MM.1S (cell line): ENCODE measurements around the gene ATP9A.
"Not testable (repeated sequence)": the region's sequence is repeated elsewhere in the genome, so short reads cannot be mapped to it uniquely, and the experiment has no call there.

Experiments used
- DNase-seq: peaks from one replicate; pipeline ENCODE4 v3.0.0-alpha.2; 2015
- H2AFZ ChIP-seq: fragments of 300-600 bp; sonication (generic); 2 replicates; pipeline ENCODE4 v1.6.0; 2016; ENCODE audit warnings: antibody characterized with exemption, low read length
- H3F3A ChIP-seq: fragments of 300-600 bp; sonication (generic); 2 replicates; pipeline ENCODE4 v1.6.1; 2016; ENCODE audit warnings: mild to moderate bottlenecking, antibody characterized with exemption, low read length, moderate library complexity, mixed read lengths; ENCODE audit not compliant: insufficient read depth
- H3K27ac ChIP-seq: fragments of 300-600 bp; sonication (generic); 2 replicates; pipeline ENCODE4 v1.5.1; 2016; ENCODE audit warnings: mild to moderate bottlenecking, low read length
- H3K27me3 ChIP-seq: fragments of 300-600 bp; sonication (generic); replicated peaks from 2 replicates; pipeline ENCODE4 v1.6.0; 2016; ENCODE audit warnings: low read length; ENCODE audit not compliant: insufficient read depth
- H3K36me3 ChIP-seq: fragments of 300-600 bp; sonication (generic); replicated peaks from 2 replicates; pipeline ENCODE4 v1.6.1; 2016; ENCODE audit warnings: mild to moderate bottlenecking, low read length, mixed read lengths; ENCODE audit not compliant: insufficient read depth
- H3K4me1 ChIP-seq: fragments of 300-600 bp; sonication (generic); 2 replicates; pipeline ENCODE4 v1.6.1; 2016; ENCODE audit warnings: low read length, mixed read lengths
- H3K4me2 ChIP-seq: fragments of 300-600 bp; sonication (generic); 2 replicates; pipeline ENCODE4 v1.6.0; 2016; ENCODE audit warnings: low read depth, low read length
- H3K4me3 ChIP-seq: fragments of 300-600 bp; sonication (generic); 2 replicates; pipeline ENCODE4 v1.5.1; 2016; ENCODE audit warnings: low read length, mixed read lengths
- H3K79me2 ChIP-seq: fragments of 300-600 bp; sonication (generic); 2 replicates; pipeline ENCODE4 v1.6.1; 2016; ENCODE audit warnings: mixed run types, low read length, mixed read lengths
- H3K9ac ChIP-seq: fragments of 300-600 bp; sonication (generic); 2 replicates; pipeline ENCODE4 v1.6.1; 2016; ENCODE audit warnings: low read length, mixed read lengths
- H3K9me2 ChIP-seq: fragments of 300-600 bp; sonication (generic); replicated peaks from 2 replicates; pipeline ENCODE4 v1.6.1; 2016; ENCODE audit warnings: mild to moderate bottlenecking, low read length, mixed read lengths; ENCODE audit not compliant: insufficient read depth
- H3K9me3 ChIP-seq: fragments of 300-600 bp; sonication (generic); replicated peaks from 2 replicates; pipeline ENCODE4 v1.6.1; 2016; ENCODE audit warnings: mild to moderate bottlenecking, low read length, mixed read lengths; ENCODE audit not compliant: insufficient read depth
- H4K20me1 ChIP-seq: fragments of 300-600 bp; sonication (generic); 2 replicates; pipeline ENCODE4 v1.6.1; 2016; ENCODE audit warnings: mild to moderate bottlenecking, low read length, moderate library complexity, mixed read lengths; ENCODE audit not compliant: insufficient read depth
- CTCF ChIP-seq: fragments of 300-600 bp; sonication (generic); IDR thresholded peaks from 2 replicates; pipeline ENCODE4 v1.5.1; 2016; ENCODE audit warnings: antibody characterized with exemption, low read length, mixed read lengths
- EZH2 ChIP-seq: fragments of 300-600 bp; sonication (generic); optimal IDR thresholded peaks from 2 replicates; pipeline ENCODE3; 2017; ENCODE audit warnings: low read depth, mild to moderate bottlenecking, antibody characterized with exemption, low read length, mixed read lengths
- EZH2phosphoT487 ChIP-seq: fragments of 300-600 bp; sonication (generic); IDR thresholded peaks from 2 replicates; pipeline ENCODE4 v1.6.1; 2018; ENCODE audit warnings: antibody characterized with exemption, low read length

The ATP9A gene

GRCh38 chr20:51728737-51729136 is 39.5 kb downstream of the ATP9A start:
- no peaks in the 10 kb centered on the region for H4K20me1 ChIP-seq
- H2AFZ ChIP-seq, result no peak overlapping the region
- no peak for TF ChIP-seq CTCF
- no peak for TF ChIP-seq EZH2
- TF ChIP-seq EZH2phosphoT487, result no peak

GRCh38 chr20:51727872-51728271 is 40.3 kb downstream of the ATP9A start:
- TF ChIP-seq CTCF (no peak), EZH2phosphoT487 (no peak)
- H3F3A ChIP-seq, result no peaks in the 10 kb centered on the region
- no peaks in the 10 kb centered on the region for H3K4me1 ChIP-seq
- H3K4me3 ChIP-seq, result no peak overlapping the region
- no peaks in the 10 kb centered on the region for H3K79me2 ChIP-seq
- H4K20me1 ChIP-seq, result no peaks in the 10 kb centered on the region
- no peaks in the 10 kb centered on the region for H3K9me2 ChIP-seq
- no peaks in the 10 kb centered on the region for H3K9me3 ChIP-seq
- H3K9ac ChIP-seq, result no peak overlapping the region
- no peak overlapping the region for H3K4me2 ChIP-seq
- no peak for DNase-seq
- H3K36me3 ChIP-seq, result no peaks in the 10 kb centered on the region
- no peak overlapping the region for H3K27ac ChIP-seq
- H2AFZ ChIP-seq, result no peak overlapping the region
- no peaks in the 10 kb centered on the region for H3K27me3 ChIP-seq

More at GRCh38 chr20:51728737-51729136, 39.5 kb downstream of the ATP9A start:
- no peaks in the 10 kb centered on the region for H3K4me1 ChIP-seq
- no peaks in the 10 kb centered on the region for H3K36me3 ChIP-seq
- H3K4me3 ChIP-seq, result no peak overlapping the region
- no peaks in the 10 kb centered on the region for H3F3A ChIP-seq
- H3K27me3 ChIP-seq, result no peaks in the 10 kb centered on the region
- no peaks in the 10 kb centered on the region for H3K9me2 ChIP-seq
- no peaks in the 10 kb centered on the region for H3K9me3 ChIP-seq
- no peak for DNase-seq
- H3K79me2 ChIP-seq, result no peaks in the 10 kb centered on the region
- no peak overlapping the region for H3K27ac ChIP-seq
- no peak overlapping the region for H3K9ac ChIP-seq
- no peak overlapping the region for H3K4me2 ChIP-seq

- no peak overlapping the region for H3K27ac ChIP-seq
- H3K9me2 ChIP-seq, result no peaks in the 10 kb centered on the region
- no peak overlapping the region for H3K9ac ChIP-seq
Measured at GRCh38 chr20:51725584-51726176, 42.5 kb downstream of the ATP9A start.

GRCh38 chr20:51723026-51723425 is 45.2 kb downstream of the ATP9A start:
- H3K9me2 ChIP-seq, DNase-seq, H4K20me1 ChIP-seq, H3K9ac ChIP-seq, H3K27ac ChIP-seq, H3K4me3 ChIP-seq, H3K9me3 ChIP-seq, H2AFZ ChIP-seq, H3K4me2 ChIP-seq, H3K36me3 ChIP-seq, H3F3A ChIP-seq, H3K4me1 ChIP-seq, H3K79me2 ChIP-seq, H3K27me3 ChIP-seq: not testable (repeated sequence)

More at GRCh38 chr20:51725584-51726176, 42.5 kb downstream of the ATP9A start:
- H4K20me1 ChIP-seq, result no peaks in the 10 kb centered on the region
- no peaks in the 10 kb centered on the region for H3K4me1 ChIP-seq
- no peaks in the 10 kb centered on the region for H3K36me3 ChIP-seq
- no peaks in the 10 kb centered on the region for H3F3A ChIP-seq
- H3K4me2 ChIP-seq, result no peak overlapping the region
- no peak overlapping the region for H2AFZ ChIP-seq
- TF ChIP-seq EZH2phosphoT487 (no peak), CTCF (no peak), EZH2 (no peak)
- no peaks in the 10 kb centered on the region for H3K9me3 ChIP-seq
- no peak for DNase-seq
- no peak overlapping the region for H3K4me3 ChIP-seq
- no peaks in the 10 kb centered on the region for H3K27me3 ChIP-seq
- H3K79me2 ChIP-seq, result no peaks in the 10 kb centered on the region

- H3K79me2 ChIP-seq, H3F3A ChIP-seq, H3K9ac ChIP-seq, H3K4me2 ChIP-seq, H3K4me3 ChIP-seq, H3K36me3 ChIP-seq, H3K27ac ChIP-seq, H3K9me2 ChIP-seq, DNase-seq, H4K20me1 ChIP-seq, H3K9me3 ChIP-seq, H2AFZ ChIP-seq, H3K27me3 ChIP-seq, H3K4me1 ChIP-seq: not testable (repeated sequence)
Measured at GRCh38 chr20:51722246-51722645, 45.9 kb downstream of the ATP9A start.
